Esophagus muscularis mucosa (tissue), 3 donors: Measurements from ENCODE around the gene PRF1.

ENCODE experiments used
- EP300 ChIP-seq: sonication (generic); formaldehyde crosslinking; IDR thresholded peaks from one replicate; pipeline ENCODE4 v1.6.1; 2017; ENCODE audit warnings: antibody characterized with exemption
- TF ChIP-seq, protein P1 (sequence below), 3 experiments: fragments of 200-600 bp in 2 of 3; fragments of 450-650 bp in 1 of 3; sonication (generic) in 2 of 3; IDR thresholded peaks; one replicate each; pipeline ENCODE4 v1.5.1; 2017 to 2019; ENCODE audit warnings: antibody characterized with exemption in 3 of 3, mild to moderate bottlenecking in 2 of 3, moderate library complexity in 1 of 3

DNA sequence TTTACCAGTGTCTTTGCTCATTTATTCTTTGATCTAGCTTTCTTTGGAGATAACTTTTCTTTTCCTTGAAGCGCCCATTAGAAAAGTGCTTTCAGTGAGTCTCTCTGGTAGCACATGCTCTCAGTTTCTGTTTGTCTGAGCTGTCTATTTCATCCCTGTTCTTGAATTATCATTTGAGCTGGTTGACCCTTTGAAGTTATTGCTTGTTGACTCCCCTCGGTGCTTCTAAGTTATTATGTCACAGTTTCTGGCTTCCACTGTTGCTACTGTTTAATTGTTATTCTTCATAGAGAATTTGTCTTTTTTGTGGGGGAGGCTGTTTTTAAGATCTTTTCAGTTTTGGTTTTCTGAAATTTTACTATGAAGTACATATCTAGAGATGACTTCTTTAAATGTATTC lies 11.4 kb upstream of the PRF1 start:
- no peak for TF ChIP-seq EP300
- TF ChIP-seq, protein P1, sequence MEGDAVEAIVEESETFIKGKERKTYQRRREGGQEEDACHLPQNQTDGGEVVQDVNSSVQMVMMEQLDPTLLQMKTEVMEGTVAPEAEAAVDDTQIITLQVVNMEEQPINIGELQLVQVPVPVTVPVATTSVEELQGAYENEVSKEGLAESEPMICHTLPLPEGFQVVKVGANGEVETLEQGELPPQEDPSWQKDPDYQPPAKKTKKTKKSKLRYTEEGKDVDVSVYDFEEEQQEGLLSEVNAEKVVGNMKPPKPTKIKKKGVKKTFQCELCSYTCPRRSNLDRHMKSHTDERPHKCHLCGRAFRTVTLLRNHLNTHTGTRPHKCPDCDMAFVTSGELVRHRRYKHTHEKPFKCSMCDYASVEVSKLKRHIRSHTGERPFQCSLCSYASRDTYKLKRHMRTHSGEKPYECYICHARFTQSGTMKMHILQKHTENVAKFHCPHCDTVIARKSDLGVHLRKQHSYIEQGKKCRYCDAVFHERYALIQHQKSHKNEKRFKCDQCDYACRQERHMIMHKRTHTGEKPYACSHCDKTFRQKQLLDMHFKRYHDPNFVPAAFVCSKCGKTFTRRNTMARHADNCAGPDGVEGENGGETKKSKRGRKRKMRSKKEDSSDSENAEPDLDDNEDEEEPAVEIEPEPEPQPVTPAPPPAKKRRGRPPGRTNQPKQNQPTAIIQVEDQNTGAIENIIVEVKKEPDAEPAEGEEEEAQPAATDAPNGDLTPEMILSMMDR (IDR thresholded peaks at IDR 0.05) = no peak
